PFSK-1 (cell line): ENCODE data around the gene SPATS2L.

ENCODE experiments used
- FOXP2 ChIP-seq: optimal IDR thresholded peaks from 2 replicates; pipeline ENCODE3; 2011; ENCODE audit warnings: borderline replicate concordance, control low read depth, inconsistent platforms; ENCODE audit not compliant: insufficient read depth; ENCODE audit errors: extremely low read length, extremely low read depth
- POLR2AphosphoS5 ChIP-seq: IDR thresholded peaks from 2 replicates; pipeline ENCODE4 v1.6.1; 2012; ENCODE audit warnings: low read depth, mild to moderate bottlenecking, control low read depth, low read length, moderate library complexity
- REST ChIP-seq, 2 experiments: IDR thresholded peaks; 2 replicates each; pipeline versions ENCODE4 v1.6.1 to v1.8.0; 2011 to 2012; ENCODE audit warnings: low read depth in 2 of 2, low read length in 2 of 2, control low read depth in 1 of 2, inconsistent platforms in 1 of 2, mild to moderate bottlenecking in 1 of 2, moderate library complexity in 1 of 2; ENCODE audit not compliant: insufficient read depth in 1 of 2
- SIN3A ChIP-seq: IDR thresholded peaks from 2 replicates; pipeline ENCODE4 v1.6.1; 2012; ENCODE audit warnings: mild to moderate bottlenecking, low read length, moderate library complexity, borderline replicate concordance; ENCODE audit not compliant: insufficient read depth
- TAF1 ChIP-seq: IDR thresholded peaks from 2 replicates; pipeline ENCODE4 v1.6.1; 2012; ENCODE audit warnings: low read length, control low read depth, borderline replicate concordance; ENCODE audit not compliant: insufficient read depth

- no peak for TF ChIP-seq SIN3A
- no peak for TF ChIP-seq FOXP2
- no peak for TF ChIP-seq POLR2AphosphoS5
- no peak for TF ChIP-seq REST (IDR thresholded peaks at IDR 0.05; ENCODE audit: insufficient read depth in 1 of 2, low read depth in 2 of 2, low read length in 2 of 2)
- TF ChIP-seq TAF1, result no peak
Observed at GRCh38 chr2:200274116-200275075, 32.1 kb upstream of the SPATS2L start.
